A673 (cell line): Measurements from ENCODE around the gene SPPL2B. TPM values are rescaled to one million over a fixed set of nuclear protein-coding genes. Genes with fewer than 3 reads are reported as not detected.

ENCODE experiments used
- BruUV-seq: library from RNA; stranded (reverse); fragments of 400-500 nt; replicated peaks from 2 replicates; lab custom pipeline; 2021; lab: Mats Ljungman, UMichigan
- CTCF ChIA-PET: fragments of 300-600 bp; sonication (Branson Sonifier 250); formaldehyde crosslinking; loops from one replicate; lab custom pipeline; 2022; ENCODE audit warnings: antibody characterized with exemption; lab: Charles Lee
- POLR2A ChIA-PET: fragments of 300-600 bp; sonication (Branson Sonifier 250); formaldehyde crosslinking; loops from one replicate; lab custom pipeline; 2022; ENCODE audit warnings: antibody characterized with exemption; ENCODE audit not compliant: low non-redundant PET; lab: Charles Lee
- DNase-seq: peaks from one replicate; pipeline ENCODE4 v3.0.0-alpha.2; 2015; ENCODE audit warnings: low spot score
- H3K27ac ChIP-seq: fragments of 200-600 bp; sonication (generic); 2 replicates; pipeline ENCODE4 v1.5.1; 2016; ENCODE audit warnings: mixed run types, low read depth, mild to moderate bottlenecking, mixed read lengths, antibody characterized with exemption, low read length; ENCODE audit not compliant: poor library complexity, severe bottlenecking
- H3K27me3 ChIP-seq: fragments of 200-600 bp; sonication (generic); replicated peaks from 2 replicates; pipeline ENCODE4 v1.6.1; 2017; ENCODE audit warnings: mixed run types, low read depth, mild to moderate bottlenecking, mixed read lengths, antibody characterized with exemption, low read length; ENCODE audit not compliant: insufficient read depth, poor library complexity
- H3K36me3 ChIP-seq: fragments of 200-600 bp; sonication (generic); 2 replicates; pipeline ENCODE4 v1.6.1; 2016; ENCODE audit warnings: mixed run types, mild to moderate bottlenecking, mixed read lengths, antibody characterized with exemption, low read length; ENCODE audit not compliant: insufficient read depth, poor library complexity, severe bottlenecking
- H3K4me1 ChIP-seq: fragments of 200-600 bp; sonication (generic); 2 replicates; pipeline ENCODE4 v1.6.1; 2017; ENCODE audit warnings: mixed run types, mild to moderate bottlenecking, mixed read lengths, antibody characterized with exemption, low read length; ENCODE audit not compliant: insufficient read depth, poor library complexity, severe bottlenecking
- H3K4me3 ChIP-seq: fragments of 200-600 bp; sonication (generic); 2 replicates; pipeline ENCODE4 v1.5.1; 2016; ENCODE audit warnings: low read depth, mixed run types, mild to moderate bottlenecking, mixed read lengths, low read length; ENCODE audit not compliant: poor library complexity, severe bottlenecking
- H3K9me3 ChIP-seq: fragments of 200-600 bp; sonication (generic); 2 replicates; pipeline ENCODE4 v1.6.1; 2016; ENCODE audit warnings: mixed run types, low read depth, mild to moderate bottlenecking, mixed read lengths, antibody characterized with exemption, low read length; ENCODE audit not compliant: poor library complexity, severe bottlenecking
- CTCF ChIP-seq: fragments of 300-800, 200-600 bp; sonication (generic); conservative IDR thresholded peaks from 2 replicates; pipeline ENCODE4 v1.5.1; 2017; ENCODE audit warnings: low read depth, mild to moderate bottlenecking, antibody characterized with exemption, low read length, moderate library complexity, mixed read lengths
- EZH2 ChIP-seq: fragments of 200-600 bp; sonication (generic); IDR thresholded peaks from 2 replicates; pipeline ENCODE4 v1.6.1; 2017; ENCODE audit warnings: borderline replicate concordance, low read depth, mild to moderate bottlenecking, mixed read lengths, antibody characterized with exemption, low read length; ENCODE audit not compliant: poor library complexity, severe bottlenecking
- intact Hi-C: fragments of 100-400 bp; cut with micrococcal nuclease; formaldehyde crosslinking; loops from one replicate; pipeline ENCODE4 v1.10.0; 2022; ENCODE audit not compliant: unreplicated experiment
- total RNA-seq: library from RNA; stranded (reverse); gene quantifications from 2 replicates; pipeline ENCODE4 v1.2.3, GENCODE V29; 2021

The SPPL2B gene
- total RNA-seq, 1 experiment from 2014 or later, result 86.8 TPM

DNA sequence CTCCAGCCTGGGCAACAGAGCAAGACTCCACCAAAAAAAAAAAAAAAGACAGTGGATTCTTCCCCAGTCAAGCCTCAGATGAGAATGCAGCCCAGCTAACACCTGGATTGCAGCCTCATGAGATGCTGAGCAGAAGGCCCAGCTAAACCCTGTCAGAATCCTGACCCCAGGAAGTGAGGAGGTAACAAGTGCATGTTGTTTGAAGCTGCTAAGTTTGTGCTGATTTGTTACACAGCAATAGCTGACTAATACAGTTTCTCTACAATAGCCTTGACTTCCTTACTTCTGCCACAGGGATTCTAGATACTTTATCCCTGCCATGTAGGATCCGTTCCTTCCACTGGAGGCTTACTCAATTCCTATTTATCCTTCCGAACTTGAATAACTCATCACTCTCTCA is 52.1 kb downstream of the SPPL2B start:
- CTCF ChIA-PET, result no interaction called here
- Histone ChIP-seq H3K27ac (no peak overlapping the region), H3K36me3 (no peaks in the 10 kb centered on the region), H3K4me3 (no peak overlapping the region), H3K4me1 (peaks cover 7% of the 10 kb centered on the region), H3K27me3 (no peaks in the 10 kb centered on the region), H3K9me3 (no peaks in the 10 kb centered on the region)
- DNase-seq, result no peak
- intact Hi-C loops, result no loop called here
- no TSS peak for BruUV-seq
- no peak for TF ChIP-seq EZH2
- no peak for TF ChIP-seq CTCF
- POLR2A ChIA-PET, result interaction anchor here (0.6 kb wide), 2 partner anchors 9 to 365 kb away, joined by 5 to 19 read pairs; no protein-coding TSS in a partner anchor

DNA sequence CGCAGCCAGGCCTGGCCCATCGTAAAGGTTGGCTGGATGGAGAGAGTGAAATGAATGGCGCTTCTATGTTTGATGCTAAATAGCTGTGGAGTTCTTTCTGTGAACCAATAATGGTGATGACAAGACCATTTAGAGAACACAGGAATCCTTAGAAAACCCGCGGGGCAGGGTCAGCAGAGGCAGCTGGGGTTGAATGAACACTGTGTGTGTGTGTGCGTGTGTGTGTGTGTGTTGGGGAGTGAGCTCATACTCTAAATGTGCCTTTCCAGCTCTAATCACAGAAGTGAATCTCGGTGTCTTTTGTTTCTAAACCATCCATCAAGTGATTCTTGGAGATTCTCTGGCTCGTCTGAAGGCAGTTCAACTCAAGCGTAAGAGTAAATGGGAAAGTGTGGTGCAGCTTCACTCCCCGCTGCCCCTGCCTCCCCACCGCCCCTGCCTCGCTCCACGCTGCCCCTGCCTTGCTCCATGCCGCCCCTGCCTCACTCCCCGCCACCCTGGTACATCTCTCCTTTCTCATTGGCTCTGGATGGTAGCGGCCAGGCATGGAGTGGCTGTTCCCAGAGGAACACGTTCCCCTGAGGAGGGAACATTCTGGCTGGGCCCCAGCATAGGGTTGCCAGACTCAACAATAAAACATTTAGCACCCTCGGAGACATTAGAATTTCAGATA is 52.8 kb downstream of the SPPL2B start:
- POLR2A ChIA-PET, result interaction anchor here (0.6 kb wide), 1 partner anchor 9 kb away, joined by 5 read pairs; no protein-coding TSS in a partner anchor
- no peak for TF ChIP-seq CTCF
- TF ChIP-seq EZH2, result no peak
- Histone ChIP-seq H3K4me3 (no peak overlapping the region), H3K4me1 (peaks cover 7% of the 10 kb centered on the region), H3K27ac (no peak overlapping the region), H3K36me3 (no peaks in the 10 kb centered on the region), H3K9me3 (no peaks in the 10 kb centered on the region), H3K27me3 (no peaks in the 10 kb centered on the region)
- CTCF ChIA-PET, result no interaction called here
- DNase-seq, result no peak
- intact Hi-C loops, result no loop called here
- no TSS peak for BruUV-seq

DNA sequence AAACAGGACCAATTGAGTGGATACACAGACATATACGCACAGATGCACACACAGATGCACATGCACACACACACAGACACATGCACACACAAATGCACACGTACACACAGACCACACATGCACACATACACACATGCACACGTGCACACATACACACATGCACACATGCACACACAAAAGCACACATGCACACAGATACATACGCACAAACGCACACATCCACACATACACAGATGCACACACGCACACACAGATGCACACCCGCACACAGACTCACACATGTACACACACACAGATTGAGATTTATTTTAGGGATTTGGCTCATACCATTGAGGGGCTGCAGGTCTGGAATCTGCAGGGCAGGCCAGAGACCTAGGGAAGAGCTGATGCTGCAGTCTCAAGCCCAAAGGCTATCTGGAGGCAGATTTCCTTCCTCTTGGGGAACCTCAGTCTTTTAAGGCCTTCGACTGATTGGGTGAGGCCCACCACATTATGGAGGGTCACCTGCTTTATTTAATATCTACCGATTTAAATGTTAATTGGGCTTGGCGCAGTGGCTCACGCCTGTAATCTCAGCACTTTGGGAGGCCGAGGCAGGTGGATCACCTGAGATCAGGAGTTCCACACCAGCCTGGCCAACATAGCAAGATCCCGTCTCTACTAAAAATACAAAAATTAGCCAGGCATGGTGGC is 54.2 kb downstream of the SPPL2B start:
- Histone ChIP-seq H3K4me3 (no peak overlapping the region), H3K27me3 (no peaks in the 10 kb centered on the region), H3K4me1 (peaks cover 7% of the 10 kb centered on the region), H3K9me3 (no peaks in the 10 kb centered on the region), H3K36me3 (no peaks in the 10 kb centered on the region), H3K27ac (no peak overlapping the region)
- TF ChIP-seq EZH2, result no peak
- no peak for TF ChIP-seq CTCF
- POLR2A ChIA-PET, result no interaction called here
- BruUV-seq, result no TSS peak
- no peak for DNase-seq
- CTCF ChIA-PET, result no interaction called here
- intact Hi-C loops, result no loop called here
